Gastroesophageal sphincter (tissue), 4 donors: ENCODE measurements around the gene ETS1. TPM values are rescaled to one million over a fixed set of nuclear protein-coding genes. Genes with fewer than 3 reads are reported as not detected.

Experiments used
- ATAC-seq: fragments of 150-250 bp; one replicate; pipeline ENCODE4 v1.9.1; 2016; ENCODE audit warnings: mild to moderate bottlenecking, moderate library complexity
- H3K27ac ChIP-seq, 4 donors: fragments of 200-600 bp; sonication (generic) in 3 of 4; 1 replicate in 3 of 4; 2 replicates in 1 of 4; pipeline ENCODE4 v1.5.1; 2016 to 2019
- H3K27me3 ChIP-seq: fragments of 200-600 bp; sonication (generic); one replicate; pipeline ENCODE4 v1.5.1; 2019
- H3K36me3 ChIP-seq, 2 donors: fragments of 200-600 bp; sonication (generic); one replicate each; pipeline ENCODE4 v1.5.1; 2019; ENCODE audit warnings: control low read depth in 1 of 2
- H3K4me1 ChIP-seq, 3 donors: fragments of 200-600 bp; sonication (generic); 1 replicate in 2 of 3; 2 replicates in 1 of 3; pipeline ENCODE4 v1.5.1; 2016 to 2019; ENCODE audit warnings: control low read depth in 2 of 3
- H3K4me3 ChIP-seq, 2 donors: fragments of 200-600 bp; sonication (generic); one replicate each; pipeline ENCODE4 v1.5.1; 2019; ENCODE audit warnings: mild to moderate bottlenecking in 1 of 2, moderate library complexity in 1 of 2
- H3K9me3 ChIP-seq, 3 donors: fragments of 200-600 bp; sonication (generic); one replicate each; pipeline ENCODE4 v1.5.1; 2017 to 2019; ENCODE audit warnings: control low read depth in 2 of 3
- EP300 ChIP-seq: sonication (generic); formaldehyde crosslinking; IDR thresholded peaks from one replicate; pipeline ENCODE4 v1.6.1; 2017; ENCODE audit warnings: antibody characterized with exemption, mild to moderate bottlenecking
- POLR2A ChIP-seq, 2 donors: fragments of 450-650 bp; IDR thresholded peaks; one replicate each; pipeline ENCODE4 v1.6.1; 2017; ENCODE audit warnings: antibody characterized with exemption in 2 of 2, mild to moderate bottlenecking in 2 of 2, moderate library complexity in 1 of 2
- POLR2AphosphoS5 ChIP-seq: sonication (generic); formaldehyde crosslinking; IDR thresholded peaks from one replicate; pipeline ENCODE4 v1.6.1; 2017; ENCODE audit warnings: antibody characterized with exemption
- WGBS, 2 donors: methylation state at CpG; one replicate each; pipeline ENCODE4 v1.1.5; 2018; ENCODE audit warnings: low coverage in 1 of 2; 5-methylcytosine and 5-hydroxymethylcytosine counted together
- total RNA-seq, 4 donors: library from RNA; depleted of rRNA; stranded (reverse); fragments of >200 nt; gene quantifications; one replicate each; pipeline ENCODE4 v1.1.0, GENCODE V29; 2016
- TF ChIP-seq, protein P1 (sequence below), 4 experiments: fragments of 200-600 bp in 2 of 4; fragments of 450-650 bp in 2 of 4; sonication (generic) in 1 of 4; IDR thresholded peaks; one replicate each; pipeline ENCODE4 v1.5.1; 2017 to 2019; ENCODE audit warnings: antibody characterized with exemption in 4 of 4, mild to moderate bottlenecking in 2 of 4, moderate library complexity in 2 of 4

Gene ETS1
- total RNA-seq, 4 donors from 2014 or later: 32.2 to 65.2 (median 51.0) TPM

DNA sequence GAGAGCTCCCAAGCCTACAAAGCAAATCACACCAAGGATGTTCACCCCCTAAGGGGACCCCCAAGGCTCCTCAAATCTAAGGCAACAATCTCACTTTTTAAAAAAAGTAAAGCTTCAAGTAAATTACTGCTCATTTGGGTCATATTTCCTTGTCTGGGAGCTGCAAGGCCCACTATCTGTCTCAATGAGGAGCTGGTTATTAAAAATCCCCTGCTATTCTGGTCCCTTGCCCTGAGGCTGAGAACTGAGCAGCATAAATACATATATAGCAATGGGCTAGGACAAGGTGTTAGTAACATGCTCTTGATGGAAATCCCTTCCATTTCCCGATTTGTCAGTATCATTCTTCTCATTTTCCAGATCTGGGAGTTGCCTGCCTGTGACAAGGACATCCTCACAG lies 119.2 kb downstream of the ETS1 start:
- Histone ChIP-seq H3K36me3 (peaks cover 0 to 21% of the 10 kb centered on the region in 2 donors), H3K4me3 (no peak overlapping the region), H3K27me3 (no peaks in the 10 kb centered on the region), H3K9me3 (no peaks in the 10 kb centered on the region), H3K27ac (peak overlapping the region in 3 of 4 donors; percentile 68 to 78 (median 75)), H3K4me1 (peaks cover 0 to 91% (median 30%) of the 10 kb centered on the region in 3 donors)
- WGBS, 2 donors: 36 to 40% methylated on average over 1 of the region's 1 CpG
- TF ChIP-seq EP300 (no peak), POLR2AphosphoS5 (no peak)
- no peak for ATAC-seq

DNA sequence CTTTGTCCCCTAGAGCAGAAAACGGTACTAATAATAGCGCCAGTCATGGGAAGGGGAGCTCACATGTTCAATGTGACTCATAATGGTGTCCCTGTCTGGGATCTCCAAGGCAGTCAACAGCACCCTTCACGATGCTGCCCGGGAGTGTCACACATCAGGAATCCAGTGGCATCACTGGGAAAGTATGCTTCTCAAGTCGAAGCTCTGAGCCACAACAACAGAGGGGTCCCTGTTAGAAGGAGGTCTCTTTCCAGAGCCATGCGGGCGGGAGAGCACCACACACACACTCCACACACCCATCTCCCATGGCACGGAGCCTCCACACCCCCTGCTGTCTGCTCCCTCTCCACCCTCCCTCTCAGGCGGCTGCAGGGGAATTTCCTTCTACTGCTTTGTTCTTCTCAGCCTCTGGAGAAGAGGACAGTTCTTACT lies 119.7 kb downstream of the ETS1 start:
- 11 to 26% methylated on average over 3 of the region's 9 CpGs for WGBS, 2 donors
- H3K27ac ChIP-seq: peak overlapping the region in 3 of 4 donors; percentile 68 to 78 (median 75)
- no peaks in the 10 kb centered on the region for H3K9me3 ChIP-seq
- peaks cover 0 to 21% of the 10 kb centered on the region in 2 donors for H3K36me3 ChIP-seq
- TF ChIP-seq POLR2A (IDR thresholded peaks at IDR 0.05) (no peak), EP300 (no peak), POLR2AphosphoS5 (peak; percentile 77)
- TF ChIP-seq, protein P1, sequence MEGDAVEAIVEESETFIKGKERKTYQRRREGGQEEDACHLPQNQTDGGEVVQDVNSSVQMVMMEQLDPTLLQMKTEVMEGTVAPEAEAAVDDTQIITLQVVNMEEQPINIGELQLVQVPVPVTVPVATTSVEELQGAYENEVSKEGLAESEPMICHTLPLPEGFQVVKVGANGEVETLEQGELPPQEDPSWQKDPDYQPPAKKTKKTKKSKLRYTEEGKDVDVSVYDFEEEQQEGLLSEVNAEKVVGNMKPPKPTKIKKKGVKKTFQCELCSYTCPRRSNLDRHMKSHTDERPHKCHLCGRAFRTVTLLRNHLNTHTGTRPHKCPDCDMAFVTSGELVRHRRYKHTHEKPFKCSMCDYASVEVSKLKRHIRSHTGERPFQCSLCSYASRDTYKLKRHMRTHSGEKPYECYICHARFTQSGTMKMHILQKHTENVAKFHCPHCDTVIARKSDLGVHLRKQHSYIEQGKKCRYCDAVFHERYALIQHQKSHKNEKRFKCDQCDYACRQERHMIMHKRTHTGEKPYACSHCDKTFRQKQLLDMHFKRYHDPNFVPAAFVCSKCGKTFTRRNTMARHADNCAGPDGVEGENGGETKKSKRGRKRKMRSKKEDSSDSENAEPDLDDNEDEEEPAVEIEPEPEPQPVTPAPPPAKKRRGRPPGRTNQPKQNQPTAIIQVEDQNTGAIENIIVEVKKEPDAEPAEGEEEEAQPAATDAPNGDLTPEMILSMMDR (IDR thresholded peaks at IDR 0.05): peak in 1 of 4 experiments; percentile 33
- no peaks in the 10 kb centered on the region for H3K27me3 ChIP-seq
- peak; percentile 74 for ATAC-seq
- H3K4me3 ChIP-seq: no peak overlapping the region
- peaks cover 0 to 89% (median 30%) of the 10 kb centered on the region in 3 donors for H3K4me1 ChIP-seq

DNA sequence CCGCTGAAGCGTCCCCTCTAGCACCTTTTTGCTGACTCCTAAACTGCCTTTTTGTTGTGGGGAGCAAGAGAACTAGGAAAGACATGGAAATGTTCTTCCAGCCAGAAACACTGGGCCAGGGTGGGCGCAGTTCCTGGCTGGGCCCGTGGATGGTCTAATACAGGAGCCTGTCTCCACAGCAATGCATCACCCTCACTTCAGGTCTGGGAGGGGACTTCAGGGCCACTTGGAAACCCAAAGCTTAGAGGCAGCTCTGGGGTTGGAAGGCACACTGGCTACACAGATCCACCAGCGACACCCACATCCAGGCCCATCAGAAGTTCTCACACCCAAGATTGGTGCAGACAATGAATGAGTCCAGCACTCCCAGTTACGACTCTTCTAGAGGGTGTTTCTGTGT lies 120.3 kb downstream of the ETS1 start:
- H3K9me3 ChIP-seq: no peaks in the 10 kb centered on the region
- H3K36me3 ChIP-seq: peaks cover 0 to 22% of the 10 kb centered on the region in 2 donors
- H3K4me1 ChIP-seq: peaks cover 0 to 84% (median 30%) of the 10 kb centered on the region in 3 donors
- no peak overlapping the region for H3K4me3 ChIP-seq
- no peak for ATAC-seq
- H3K27me3 ChIP-seq: no peaks in the 10 kb centered on the region
- TF ChIP-seq, protein P1 (IDR thresholded peaks at IDR 0.05): no peak
- TF ChIP-seq EP300 (no peak), POLR2A (IDR thresholded peaks at IDR 0.05) (no peak), POLR2AphosphoS5 (no peak)
- WGBS, 2 donors: 90% methylated on average over 2 of the region's 6 CpGs; no CpG with 5 or more reads in 1 of the 2 donors
- H3K27ac ChIP-seq: peak overlapping the region in 3 of 4 donors; percentile 68 to 78 (median 75)

DNA sequence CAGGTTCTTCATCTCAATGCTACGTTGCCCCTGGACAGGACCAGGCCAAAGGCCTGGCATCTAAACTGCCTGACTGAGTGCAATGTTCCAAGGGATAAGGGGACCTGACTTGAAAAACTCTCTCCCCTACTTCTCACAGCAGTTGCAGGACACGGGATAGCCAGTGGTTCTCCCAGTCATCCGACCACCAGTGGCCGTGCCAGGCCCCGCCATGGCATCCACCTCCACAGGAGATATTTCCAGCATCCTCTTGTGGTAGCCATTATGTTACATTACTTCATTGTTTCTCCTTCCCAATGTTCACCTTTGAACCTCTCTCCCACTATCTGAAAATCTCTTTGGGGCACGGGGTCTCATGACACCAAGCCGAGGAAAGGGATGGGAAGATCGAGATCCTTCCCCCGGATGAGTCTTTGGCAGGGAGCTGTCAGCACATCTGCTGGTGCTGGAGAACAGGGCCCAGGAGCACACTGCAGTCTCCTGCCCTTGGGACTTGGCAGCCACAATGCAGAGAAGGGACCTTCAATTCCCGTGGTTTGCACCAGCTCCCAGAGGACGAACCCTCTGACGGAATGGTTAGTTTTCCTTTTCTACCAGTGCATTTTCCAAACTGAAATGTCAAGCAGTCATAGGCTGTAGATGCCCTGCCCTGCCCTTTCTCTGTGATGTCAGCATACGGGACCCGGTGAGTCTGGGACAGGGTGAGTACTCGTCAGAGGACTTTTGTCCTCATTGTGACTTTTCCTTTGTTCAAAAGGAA lies 121.2 kb downstream of the ETS1 start:
- Histone ChIP-seq H3K9me3 (no peaks in the 10 kb centered on the region), H3K36me3 (peaks cover 0 to 28% of the 10 kb centered on the region in 2 donors), H3K4me1 (peaks cover 0 to 77% (median 30%) of the 10 kb centered on the region in 3 donors), H3K4me3 (no peak overlapping the region), H3K27ac (peak overlapping the region in 3 of 4 donors; percentile 53 to 75 (median 68)), H3K27me3 (no peaks in the 10 kb centered on the region)
- WGBS, 2 donors: 61 to 96% methylated on average over 3 to 4 of the region's 15 CpGs
- no peak for ATAC-seq
- TF ChIP-seq, protein P1 (IDR thresholded peaks at IDR 0.05): no peak
- TF ChIP-seq POLR2AphosphoS5: no peak
- TF ChIP-seq EP300: no peak
- no peak for TF ChIP-seq POLR2A (IDR thresholded peaks at IDR 0.05)

DNA sequence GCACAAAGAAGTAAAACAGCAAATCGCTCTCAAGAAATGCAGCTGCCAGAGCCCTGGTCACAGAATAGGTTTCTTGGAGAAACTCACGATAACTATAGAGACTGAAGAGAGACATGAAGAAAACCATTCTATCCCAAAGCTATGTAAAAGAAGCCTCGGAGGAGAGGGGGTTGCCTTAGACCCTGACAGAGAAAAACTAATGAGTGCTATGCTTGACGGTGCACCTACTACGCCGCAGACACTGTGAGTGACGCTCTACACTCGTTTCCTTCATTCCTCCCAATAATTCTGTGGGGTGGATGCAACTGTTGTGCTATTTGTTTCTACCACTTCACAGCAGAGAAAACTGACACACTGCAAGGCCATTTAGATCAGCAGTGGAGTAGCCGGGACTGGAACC lies 121.8 kb downstream of the ETS1 start:
- no peak for TF ChIP-seq POLR2AphosphoS5
- TF ChIP-seq, protein P1 (IDR thresholded peaks at IDR 0.05): no peak
- TF ChIP-seq EP300: no peak
- no peak for TF ChIP-seq POLR2A (IDR thresholded peaks at IDR 0.05)
- H3K4me1 ChIP-seq: peaks cover 0 to 74% (median 30%) of the 10 kb centered on the region in 3 donors
- 80 to 91% methylated on average over 7 to 8 of the region's 9 CpGs for WGBS, 2 donors

More for the DNA sequence above, 121.8 kb downstream of the ETS1 start:
- H3K36me3 ChIP-seq: peaks cover 0 to 28% of the 10 kb centered on the region in 2 donors
- H3K4me3 ChIP-seq: no peak overlapping the region
- H3K27me3 ChIP-seq: no peaks in the 10 kb centered on the region
- H3K9me3 ChIP-seq: no peaks in the 10 kb centered on the region
- H3K27ac ChIP-seq: peak overlapping the region in 3 of 4 donors; percentile 53 to 75 (median 68)
- ATAC-seq: no peak
